Fibroblast of skin of back (primary cell): ENCODE data around the gene BBC3. TPM values are rescaled to one million over a fixed set of nuclear protein-coding genes. Genes with fewer than 3 reads are reported as not detected.
"Not testable (repeated sequence)": the region's sequence is repeated elsewhere in the genome, so short reads cannot be mapped to it uniquely, and the experiment has no call there.

ENCODE experiments used
- DNase-seq: peaks from one replicate; pipeline ENCODE4 v3.0.0-alpha.2; 2013
- polyA plus RNA-seq, 2 experiments: library from polyadenylated mRNA; unstranded; fragments of 120-200 nt; gene quantifications; one replicate each; pipeline ENCODE4 v1.2.1, GENCODE V29; 2013; ENCODE audit not compliant: insufficient read length in 2 of 2

Gene BBC3, protein sequence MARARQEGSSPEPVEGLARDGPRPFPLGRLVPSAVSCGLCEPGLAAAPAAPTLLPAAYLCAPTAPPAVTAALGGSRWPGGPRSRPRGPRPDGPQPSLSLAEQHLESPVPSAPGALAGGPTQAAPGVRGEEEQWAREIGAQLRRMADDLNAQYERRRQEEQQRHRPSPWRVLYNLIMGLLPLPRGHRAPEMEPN
- polyA plus RNA-seq (2013, experiment 1 of 2; ENCODE audit: insufficient read length): 15.8 TPM
- polyA plus RNA-seq (2013, experiment 2 of 2; ENCODE audit: insufficient read length): 10.8 TPM

DNA sequence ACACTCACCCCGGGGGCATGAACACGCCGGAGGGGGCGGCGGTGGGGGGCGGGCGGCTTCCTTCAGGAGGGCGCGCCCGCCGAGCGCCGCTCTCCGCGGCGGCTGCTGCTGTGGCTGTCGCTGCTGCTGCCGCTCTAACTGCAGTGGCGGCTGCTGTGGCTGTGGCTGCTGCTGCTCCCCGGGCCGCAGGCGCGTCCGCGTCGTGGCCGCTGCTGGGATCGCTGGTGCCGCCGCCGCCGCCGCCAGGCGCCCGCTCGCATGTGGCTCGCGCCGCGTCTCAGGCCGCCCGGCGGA is at the start of gene BBC3:
TSS of gene BBC3 (minus strand) at position 279 of the 294 bp plus-strand sequence. CDS start 2,768 bp downstream, outside the sequence.
- DNase-seq: peak; percentile 34

DNA sequence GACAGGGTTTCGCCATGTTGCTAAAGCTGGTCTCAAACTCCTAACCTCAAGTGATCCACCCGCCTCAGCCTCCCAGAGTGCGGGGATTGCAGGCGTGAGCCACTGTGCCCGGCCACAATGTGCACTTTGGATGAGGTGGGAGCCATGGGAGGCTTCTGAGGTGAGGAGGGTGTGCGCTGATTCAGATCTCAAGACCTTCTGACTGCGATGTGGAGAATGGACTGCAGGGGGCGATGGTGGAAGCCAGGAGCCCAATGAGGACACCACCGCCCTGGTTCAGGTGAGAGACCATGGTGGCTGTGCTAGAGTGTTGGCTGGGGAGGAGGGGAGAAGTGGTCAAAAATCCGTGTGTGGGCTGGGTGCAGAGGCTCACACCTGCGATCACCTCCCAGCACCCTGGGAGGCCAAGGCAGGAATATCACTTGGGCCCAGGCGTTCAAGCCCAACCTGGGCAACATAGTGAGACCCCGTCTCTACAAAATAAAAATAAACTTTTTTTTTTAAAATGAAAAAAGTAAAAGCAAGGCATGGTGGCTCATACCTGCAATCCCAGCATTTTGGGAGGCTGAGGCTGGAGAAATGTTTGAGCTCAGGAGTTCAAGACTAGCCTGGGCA is 49.3 kb upstream of the BBC3 start:
- peak; percentile 36 for DNase-seq

DNA sequence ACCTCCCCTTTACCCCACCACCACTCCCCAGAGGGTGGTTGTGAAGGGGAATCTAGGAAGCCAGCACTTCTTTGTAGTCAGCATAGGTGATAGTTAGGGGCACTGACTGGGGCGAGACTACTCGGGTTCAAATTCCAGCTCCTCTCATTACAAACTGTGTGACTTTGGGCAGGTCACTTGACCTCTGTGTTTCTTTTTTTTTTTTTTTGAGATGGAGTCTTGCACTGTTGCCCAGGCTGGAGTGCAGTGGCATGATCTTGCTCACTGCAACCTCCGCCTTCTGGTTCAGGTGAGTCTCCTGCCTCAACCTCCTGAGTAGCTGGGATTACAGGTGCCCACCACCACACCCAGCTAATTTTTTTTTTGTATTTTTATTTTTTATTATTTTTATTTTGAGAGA is 45.5 kb upstream of the BBC3 start:
- not testable (repeated sequence) for DNase-seq

DNA sequence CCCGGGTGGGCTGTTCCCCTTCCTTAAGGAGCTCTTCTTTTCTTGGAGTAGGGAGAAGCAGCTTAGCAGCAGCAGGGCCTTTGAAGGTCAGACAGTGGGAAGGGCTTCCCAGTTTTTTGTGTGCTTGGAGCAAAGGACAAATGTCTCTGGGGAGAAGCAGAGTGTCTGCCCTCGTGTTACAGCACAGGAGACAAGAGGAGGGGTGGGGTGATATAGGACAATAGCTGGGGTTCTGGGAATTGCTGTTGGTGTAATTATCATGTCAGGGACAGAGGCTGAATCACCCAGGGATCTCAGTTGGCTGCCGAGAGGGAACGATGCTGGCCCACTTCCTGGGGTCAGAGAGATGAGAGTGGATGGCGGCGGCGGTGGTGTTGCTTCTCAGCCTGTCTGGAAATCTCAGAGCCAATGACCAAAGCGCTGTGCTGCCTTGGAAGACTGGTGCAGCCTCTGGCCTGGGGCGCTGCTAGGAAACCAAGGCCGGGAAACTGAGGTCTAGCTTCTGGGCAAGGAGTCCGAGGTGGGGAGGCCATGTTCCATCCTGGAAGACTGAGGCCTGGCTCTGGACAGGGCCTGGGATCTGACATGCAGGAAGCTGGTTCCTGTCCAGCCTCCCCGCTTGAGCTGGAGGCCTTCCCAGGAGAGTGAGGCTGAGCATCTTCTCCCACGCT is 44.9 kb upstream of the BBC3 start:
- DNase-seq: peak; percentile 50

DNA sequence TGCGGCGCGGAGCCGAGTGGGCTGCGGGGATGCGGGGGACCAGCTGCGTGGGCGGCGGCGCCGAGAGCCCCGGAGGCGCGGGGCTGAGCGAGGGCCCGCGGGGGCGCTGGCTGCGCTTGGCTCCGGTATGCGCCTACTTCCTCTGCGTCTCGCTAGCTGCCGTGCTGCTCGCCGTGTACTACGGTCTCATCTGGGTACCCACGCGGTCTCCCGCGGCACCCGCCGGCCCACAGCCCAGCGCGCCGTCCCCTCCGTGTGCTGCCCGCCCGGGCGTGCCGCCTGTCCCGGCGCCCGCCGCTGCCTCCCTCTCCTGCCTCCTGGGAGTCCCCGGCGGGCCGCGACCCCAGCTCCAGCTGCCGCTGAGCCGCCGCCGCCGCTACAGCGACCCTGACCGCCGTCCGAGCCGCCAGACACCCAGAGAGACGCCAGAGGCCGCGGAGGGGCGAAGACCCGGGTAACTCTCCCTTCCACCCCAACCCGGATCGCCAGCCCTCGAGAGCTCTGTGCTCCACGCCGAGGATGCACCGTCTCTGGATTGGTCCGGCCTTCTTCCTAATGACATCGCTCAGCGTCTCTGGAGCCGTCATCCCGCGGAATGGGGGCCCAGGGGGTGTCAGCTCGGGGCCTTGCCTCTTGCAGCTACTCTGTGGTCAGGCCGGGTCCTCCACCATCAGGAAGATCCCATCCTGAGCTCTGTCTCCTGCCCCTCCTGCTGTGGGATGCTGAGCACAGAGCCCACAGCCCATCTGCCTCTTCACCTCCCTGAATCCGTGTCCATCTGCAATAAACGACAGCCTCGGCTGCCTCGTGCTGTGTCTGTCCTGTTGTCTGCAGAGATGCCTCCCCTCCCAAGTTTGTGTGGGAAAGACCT is 44.1 kb upstream of the BBC3 start:
- no peak for DNase-seq

DNA sequence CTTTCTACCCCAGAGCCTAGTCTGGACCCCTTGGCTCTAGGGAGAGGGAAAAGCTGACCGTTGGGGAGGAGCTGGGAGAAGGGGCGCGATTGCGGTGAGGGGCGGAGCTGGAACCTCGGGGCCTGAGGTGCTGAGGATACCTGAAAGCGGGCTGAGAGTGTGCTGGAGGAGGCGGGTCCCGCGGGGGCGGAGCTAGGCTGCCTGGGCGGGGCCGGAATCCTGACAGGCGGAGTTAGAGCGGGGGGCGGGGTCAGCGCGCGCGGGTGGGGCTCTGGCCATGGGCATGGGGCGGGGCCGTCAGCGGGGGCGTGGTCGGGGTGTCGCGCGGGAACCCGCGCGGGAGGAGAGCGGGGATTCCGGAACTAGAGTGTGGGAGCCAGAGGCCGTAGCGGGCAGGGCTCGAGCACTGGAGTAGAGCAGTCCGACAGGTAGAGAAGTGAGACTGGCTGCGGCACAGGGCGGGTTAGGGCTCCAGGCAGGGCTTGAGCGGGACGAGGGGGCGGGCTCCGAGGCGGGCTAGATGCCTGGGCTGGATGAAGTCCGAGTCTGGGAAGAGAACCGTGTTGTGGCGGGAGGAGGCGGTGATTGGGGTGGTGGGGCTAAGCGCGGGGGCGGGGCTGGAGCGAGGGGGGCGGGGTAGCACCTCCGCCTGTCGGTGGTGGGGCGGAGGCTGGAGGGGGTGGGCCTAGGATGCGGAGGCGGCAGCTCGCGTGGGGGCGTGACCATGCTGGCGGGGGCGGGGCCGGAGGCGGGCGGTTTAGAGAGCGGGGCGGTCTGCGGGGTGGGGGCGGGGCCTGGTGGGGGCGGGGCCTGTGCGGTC is 43.3 kb upstream of the BBC3 start, which contains the start of gene INAFM1:
TSS of gene INAFM1 (plus strand) at position 815 of the 820 bp plus-strand sequence. CDS start 35 bp downstream, outside the sequence.
- DNase-seq: peak; percentile 87

DNA sequence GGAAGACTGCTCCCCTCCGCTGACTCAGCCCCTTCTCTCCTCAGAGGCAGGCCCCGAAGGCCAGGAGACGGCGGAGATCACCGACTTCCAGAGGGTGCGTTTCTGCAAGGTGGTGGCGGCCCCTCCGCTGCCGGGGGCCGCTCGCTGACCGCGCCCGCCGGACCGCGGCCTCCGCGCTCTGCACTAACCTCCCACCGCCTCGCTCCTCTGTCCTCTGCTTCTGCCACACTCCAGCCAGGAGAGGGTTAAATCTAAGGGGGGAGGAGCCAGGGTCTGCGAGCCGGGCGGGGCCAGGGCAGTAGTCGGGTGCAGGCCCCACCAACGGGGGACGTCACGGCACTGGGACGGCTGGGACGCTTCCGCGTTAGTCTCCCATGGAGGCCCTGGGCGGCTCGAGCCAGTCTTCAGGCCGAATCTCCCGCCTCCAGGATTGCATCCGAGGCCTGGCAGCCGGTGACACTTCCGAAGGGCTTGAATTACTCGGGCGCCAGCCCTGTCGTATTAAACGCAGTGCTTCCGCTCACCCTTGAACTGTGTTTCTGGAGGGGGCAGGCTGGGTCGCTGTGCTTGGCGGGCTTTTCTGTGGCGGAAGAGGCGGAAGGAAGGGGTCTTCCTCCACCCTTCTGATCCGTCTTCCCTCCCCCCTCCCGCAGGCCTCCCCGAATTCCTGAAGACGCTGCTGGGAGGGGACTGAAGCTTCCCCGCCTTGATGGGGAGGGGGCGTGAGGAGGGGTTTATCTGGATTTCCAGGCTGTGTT is 42.5 kb upstream of the BBC3 start:
- DNase-seq: peak; percentile 93

DNA sequence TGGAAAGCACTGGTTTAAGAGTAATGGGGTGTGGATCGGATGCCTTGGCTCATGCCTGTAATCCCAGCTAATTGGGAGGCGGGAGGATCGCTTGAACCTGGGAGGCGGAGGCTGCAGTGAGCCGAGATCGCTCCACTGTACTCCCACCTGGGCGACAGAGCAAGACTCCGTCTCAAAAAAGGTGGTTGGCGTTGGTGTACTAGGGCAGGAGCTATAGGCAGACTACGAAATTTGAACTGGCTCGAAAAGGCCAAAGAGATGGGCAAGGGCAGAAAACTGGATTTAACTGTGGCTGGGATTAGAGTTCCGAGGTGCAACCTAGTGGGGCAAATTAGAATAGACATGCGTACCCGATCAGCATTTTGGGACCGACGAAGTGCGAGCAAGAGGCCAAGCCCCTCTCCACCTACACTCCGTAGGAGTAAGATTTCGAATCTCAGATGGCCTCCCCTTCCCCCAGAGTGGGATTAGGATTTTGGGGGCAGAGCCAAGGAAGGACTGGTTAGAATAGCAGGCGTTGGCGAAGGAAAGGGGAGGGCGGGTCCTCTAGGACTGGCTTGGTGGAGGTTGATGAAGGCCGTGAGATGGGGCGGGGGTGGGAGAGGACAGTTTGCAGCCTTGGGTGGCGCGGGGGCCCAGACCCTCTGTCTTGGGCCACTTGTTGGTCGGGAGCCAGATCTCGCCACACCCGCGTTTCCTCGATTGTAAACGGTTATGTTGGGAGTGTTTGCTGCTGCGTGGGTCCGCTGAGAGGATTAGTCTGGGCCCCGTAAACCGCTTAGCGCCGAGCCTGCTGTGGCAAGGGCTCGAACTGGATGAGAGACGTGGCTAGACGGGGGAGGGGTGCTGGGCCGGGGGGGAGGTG is 41.7 kb upstream of the BBC3 start:
- no peak for DNase-seq

DNA sequence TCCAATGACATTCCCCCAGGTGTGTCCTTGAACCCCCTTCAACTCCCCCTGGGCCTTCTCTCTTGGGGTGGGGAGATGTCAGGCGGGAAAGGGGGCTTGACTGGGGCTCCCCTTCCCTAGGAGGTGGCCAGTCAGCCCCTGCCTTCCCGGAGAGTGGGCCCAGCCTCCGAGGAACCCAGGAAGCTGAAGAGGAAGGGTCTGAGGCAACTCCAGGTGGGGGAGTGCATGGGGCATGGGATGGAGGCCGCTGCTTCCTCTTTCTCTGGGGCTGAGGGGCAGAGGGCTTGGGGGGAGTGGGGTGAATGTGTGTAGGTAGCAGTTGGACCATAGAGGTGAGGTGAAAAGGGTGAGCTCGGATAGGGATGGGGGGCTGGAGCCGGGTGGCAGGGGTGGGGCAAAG is 41.0 kb upstream of the BBC3 start:
- no peak for DNase-seq

DNA sequence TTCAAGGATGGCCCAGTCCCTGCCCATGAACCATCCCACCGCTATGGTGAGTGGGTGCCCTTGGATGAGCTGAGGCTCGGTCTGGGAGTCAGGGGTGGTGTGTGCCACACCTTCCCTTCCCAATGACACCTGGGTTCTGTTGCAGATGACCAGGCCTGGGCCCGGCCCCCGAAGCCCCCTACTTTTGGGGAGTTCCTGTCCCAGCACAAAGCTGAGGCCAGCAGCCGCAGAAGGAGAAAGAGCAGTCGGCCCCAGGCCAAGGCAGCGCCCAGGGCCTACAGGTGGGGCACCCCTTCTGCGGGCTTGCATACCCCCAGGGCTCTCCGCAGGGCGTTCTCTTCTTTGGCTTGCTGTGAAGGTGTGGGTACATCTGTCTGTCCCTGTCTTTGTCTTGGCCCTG is 39.4 kb upstream of the BBC3 start:
- DNase-seq: no peak

DNA sequence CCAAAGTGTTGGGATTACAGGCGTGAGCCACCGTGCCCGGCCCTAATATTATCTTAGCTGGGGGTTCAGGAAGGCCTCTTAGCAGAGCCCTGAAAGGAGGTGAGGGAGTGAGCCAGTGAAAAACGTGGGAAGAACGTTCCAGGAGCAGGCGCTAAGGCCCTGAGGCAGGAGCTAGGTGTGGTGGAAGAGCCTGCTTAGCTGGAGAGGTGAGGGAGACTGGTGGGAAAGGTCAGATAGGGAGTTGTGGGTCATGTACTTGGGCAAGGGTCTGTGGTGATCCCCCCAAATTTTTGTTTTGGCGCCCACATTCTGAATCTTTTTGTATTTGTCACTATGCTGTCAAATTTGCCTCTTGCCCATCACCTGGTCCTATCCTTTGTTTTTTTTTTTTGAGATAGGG is 38.6 kb upstream of the BBC3 start:
- no peak for DNase-seq

DNA sequence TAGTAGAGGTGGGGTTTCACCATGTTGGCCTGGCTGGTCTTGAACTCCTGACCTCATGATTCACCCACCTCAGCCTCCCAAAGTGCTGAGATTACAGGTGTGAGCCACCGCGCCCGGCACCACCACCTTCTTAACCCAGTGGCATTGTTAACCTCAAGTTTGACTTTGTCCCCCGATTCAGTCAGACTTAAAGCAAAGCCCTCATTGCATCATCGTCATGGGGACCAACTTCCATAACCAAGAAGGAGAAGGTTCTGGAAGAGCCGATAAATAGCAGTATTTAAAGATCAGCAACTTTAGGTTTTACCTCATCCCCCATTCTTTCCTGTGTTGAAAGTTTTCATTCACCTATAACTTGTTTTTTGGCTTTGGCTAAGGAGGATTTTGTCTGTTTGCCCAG is 37.0 kb upstream of the BBC3 start:
- no peak for DNase-seq

DNA sequence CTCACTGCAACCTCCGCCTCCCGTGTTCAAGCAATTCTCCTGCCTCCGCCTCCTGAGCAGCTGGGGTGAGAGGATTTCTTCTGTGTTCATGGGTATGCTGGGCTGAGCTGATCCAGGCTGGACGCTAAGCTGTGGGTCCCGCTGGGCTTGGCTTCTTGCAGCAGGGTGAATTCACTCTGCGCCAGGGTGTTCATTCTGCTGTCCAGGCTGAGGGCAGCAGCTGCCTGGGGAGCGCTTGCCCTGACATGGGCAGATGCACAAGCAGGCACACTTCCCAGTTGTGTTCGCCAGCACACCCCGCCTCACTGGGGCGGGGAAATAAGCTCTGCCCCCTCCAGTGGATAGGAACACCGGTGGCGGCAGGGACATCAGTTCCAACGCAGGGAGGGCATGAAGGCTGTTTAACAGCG is 36.4 kb upstream of the BBC3 start:
- DNase-seq: no peak

DNA sequence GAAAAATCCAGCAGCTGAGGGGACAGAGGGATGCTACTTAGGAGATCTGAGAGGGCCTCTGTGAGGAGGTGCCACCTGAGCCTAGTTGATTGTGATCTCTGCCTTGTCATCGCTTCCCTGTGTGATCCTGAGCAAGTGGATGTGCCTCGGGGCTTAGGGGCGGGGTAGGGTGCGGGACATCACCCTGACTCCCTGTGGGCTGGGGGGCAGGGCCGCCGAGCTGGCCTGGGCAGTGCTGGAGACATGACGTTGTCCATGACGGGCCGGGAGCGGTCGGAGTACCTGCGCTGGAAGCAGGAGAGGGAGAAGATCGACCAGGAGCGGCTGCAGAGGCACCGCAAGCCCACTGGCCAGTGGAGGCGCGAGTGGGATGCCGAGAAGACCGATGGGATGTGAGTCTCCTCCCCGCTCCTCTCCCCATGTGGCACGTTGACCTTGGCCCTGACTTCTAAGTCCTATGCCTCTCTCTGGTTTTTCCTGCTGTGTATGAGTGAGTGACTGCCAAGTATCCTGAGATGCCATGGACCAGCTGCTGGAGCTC is 35.5 kb upstream of the BBC3 start:
- no peak for DNase-seq

DNA sequence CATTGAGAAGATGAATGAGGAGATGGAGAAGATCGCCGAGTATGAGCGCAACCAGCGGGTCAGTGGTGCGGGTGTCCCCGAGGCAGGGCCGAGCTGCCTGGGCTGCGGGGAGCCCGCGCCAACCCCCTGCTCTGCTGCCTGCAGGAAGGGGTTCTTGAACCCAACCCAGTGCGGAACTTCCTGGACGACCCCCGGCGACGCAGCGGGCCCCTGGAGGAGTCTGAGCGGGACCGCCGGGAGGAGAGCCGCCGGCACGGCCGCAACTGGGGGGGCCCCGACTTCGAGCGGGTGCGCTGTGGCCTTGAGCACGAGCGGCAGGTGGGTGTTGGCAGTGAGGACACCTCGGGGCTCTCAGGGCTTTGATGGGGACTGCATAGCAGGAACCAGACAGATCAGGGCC is 33.6 kb upstream of the BBC3 start:
- DNase-seq: no peak

DNA sequence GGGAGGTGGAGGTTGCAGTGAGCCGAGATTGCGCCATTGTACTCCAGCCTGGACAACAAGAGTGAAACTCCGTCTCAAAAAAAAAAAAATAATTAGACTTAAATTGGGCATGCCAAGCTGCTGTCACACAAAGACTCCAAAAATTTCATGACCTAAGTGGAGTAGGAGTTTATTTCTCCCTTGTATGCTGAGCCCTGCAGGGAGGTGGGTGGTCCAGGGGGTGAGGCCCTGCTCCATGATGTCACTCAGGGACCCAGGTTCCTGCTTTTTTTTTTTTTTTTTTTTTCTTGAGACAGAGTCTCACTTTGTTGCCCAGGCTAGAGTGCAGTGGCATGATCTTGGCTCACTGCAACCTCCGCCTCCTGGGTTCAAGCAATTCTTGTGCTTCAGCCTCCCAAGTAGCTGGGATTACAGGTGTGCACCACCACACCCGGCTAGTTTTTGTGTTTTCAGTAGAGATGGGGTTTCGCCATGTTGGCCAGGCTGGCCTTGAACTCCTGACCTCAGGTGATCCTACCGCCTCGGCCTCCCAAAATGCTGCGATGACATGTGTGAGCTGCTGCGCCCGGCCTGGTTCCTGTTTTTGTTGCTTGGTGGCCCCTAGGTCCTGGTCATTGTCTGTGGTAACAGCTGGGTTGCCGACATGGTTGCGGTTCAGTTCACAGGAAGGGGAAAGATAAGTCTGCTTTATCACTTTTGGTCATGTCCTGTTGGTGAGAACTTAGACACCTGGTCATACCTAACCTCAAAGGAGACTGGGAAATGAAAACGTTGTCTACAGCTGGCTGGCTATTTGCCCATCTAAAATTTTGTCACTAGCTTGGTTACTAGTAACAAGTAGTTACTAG is 31.2 kb upstream of the BBC3 start:
- DNase-seq: not testable (repeated sequence)

DNA sequence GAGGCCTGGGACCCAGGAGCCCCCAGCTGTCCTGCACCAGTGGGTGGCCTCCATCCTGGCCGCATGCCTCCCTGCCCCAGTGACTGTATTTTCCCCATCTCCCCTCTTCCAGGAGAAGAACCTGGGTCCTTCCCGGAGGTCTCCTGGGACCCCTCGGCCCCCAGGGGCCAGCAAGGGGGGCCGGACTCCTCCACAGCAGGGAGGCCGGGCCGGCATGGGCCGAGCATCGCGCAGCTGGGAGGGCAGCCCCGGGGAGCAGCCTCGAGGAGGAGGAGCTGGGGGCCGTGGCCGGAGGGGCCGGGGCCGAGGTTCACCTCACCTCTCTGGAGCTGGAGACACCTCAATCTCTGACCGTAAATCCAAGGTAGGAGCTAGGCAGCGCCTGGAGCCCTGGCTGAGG is 29.5 kb upstream of the BBC3 start:
- no peak for DNase-seq

DNA sequence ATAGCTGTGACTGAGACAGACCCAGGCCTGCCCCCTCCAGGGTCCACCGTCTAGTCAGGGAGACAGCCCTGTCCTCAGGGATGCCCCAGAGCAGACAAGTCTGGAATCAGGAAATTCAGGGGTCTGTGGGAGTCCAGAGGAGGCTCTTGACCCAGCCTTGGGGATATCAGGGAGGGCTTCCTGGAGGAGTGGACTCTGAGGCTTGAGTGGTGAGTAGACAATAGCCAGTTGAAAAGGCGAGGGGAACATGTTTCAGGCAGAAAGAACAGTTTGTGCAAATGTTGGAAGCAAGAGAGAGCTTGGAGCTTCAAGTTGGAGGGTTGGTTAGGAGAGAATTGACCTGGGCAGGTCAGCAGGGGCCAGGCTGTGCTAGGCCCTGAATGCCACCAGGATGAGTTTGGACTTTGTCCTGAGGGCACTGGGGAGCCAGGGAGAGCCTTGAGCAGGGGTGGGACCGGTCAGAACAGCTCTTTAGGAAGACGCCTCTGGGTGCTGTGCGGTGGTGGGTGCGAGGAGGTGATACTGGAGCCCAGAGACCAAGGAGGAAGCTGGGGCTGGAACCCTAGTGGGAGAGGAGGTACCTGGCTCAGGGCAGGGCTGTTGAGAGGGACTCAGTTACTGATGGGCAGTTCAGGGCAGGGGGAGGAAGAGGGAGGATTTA is 28.0 kb upstream of the BBC3 start:
- no peak for DNase-seq
